Panc1 (cell line): Measurements from ENCODE around the gene POFUT1. TPM values are rescaled to one million over a fixed set of nuclear protein-coding genes. Genes with fewer than 3 reads are reported as not detected.
"Not testable (repeated sequence)": the region's sequence is repeated elsewhere in the genome, so short reads cannot be mapped to it uniquely, and the experiment has no call there.

Experiments used
- ATAC-seq: fragments of 200-7000 bp; cut with Tn5 transposase; 2 replicates; pipeline ENCODE4 v1.9.1; 2020; ENCODE audit warnings: mild to moderate bottlenecking, moderate library complexity
- BruUV-seq: library from RNA; stranded (reverse); fragments of 400-500 nt; replicated peaks from 2 replicates; lab custom pipeline; 2021; lab: Mats Ljungman, UMichigan
- CTCF ChIA-PET: fragments of 300-600 bp; sonication (Branson Sonifier 250); formaldehyde crosslinking; loops from one replicate; lab custom pipeline; 2022; ENCODE audit warnings: antibody characterized with exemption; lab: Charles Lee
- POLR2A ChIA-PET: fragments of 300-600 bp; sonication (Branson Sonifier 250); formaldehyde crosslinking; loops from one replicate; lab custom pipeline; 2022; ENCODE audit warnings: antibody characterized with exemption; lab: Charles Lee
- DNase-seq: peaks from one replicate; pipeline ENCODE4 v3.0.0-alpha.2; 2010; ENCODE audit warnings: low read depth, low spot score
- H3K27ac ChIP-seq: 2 replicates; pipeline ENCODE4 v1.5.1; 2011; ENCODE audit warnings: mild to moderate bottlenecking, low read length, inconsistent platforms
- H3K27me3 ChIP-seq: fragments of 200-500 bp; sonication (Bioruptor generic); 2 replicates; pipeline ENCODE4 v1.6.0; 2014; ENCODE audit warnings: low read length, inconsistent platforms; ENCODE audit not compliant: control insufficient read depth, insufficient read depth
- H3K36me3 ChIP-seq: fragments of 200-500 bp; sonication (Bioruptor generic); 2 replicates; pipeline ENCODE4 v1.5.1; 2014; ENCODE audit warnings: inconsistent platforms, mild to moderate bottlenecking, low read length, moderate library complexity; ENCODE audit not compliant: control insufficient read depth, insufficient read depth
- H3K4me1 ChIP-seq: 2 replicates; pipeline ENCODE4 v1.5.1; 2011; ENCODE audit warnings: inconsistent platforms, mild to moderate bottlenecking, low read length, moderate library complexity; ENCODE audit not compliant: control insufficient read depth, insufficient read depth
- H3K4me3 ChIP-seq, 2 experiments: 2 replicates each; pipeline ENCODE4 v1.5.1; 2011 to 2012; ENCODE audit warnings: low read depth in 2 of 2, low read length in 2 of 2, mild to moderate bottlenecking in 2 of 2, inconsistent platforms in 1 of 2, moderate library complexity in 1 of 2
- H3K9me3 ChIP-seq: fragments of 200-500 bp; sonication (Bioruptor generic); 2 replicates; pipeline ENCODE4 v1.5.1; 2014; ENCODE audit warnings: low read depth, mild to moderate bottlenecking, inconsistent platforms, low read length, moderate library complexity; ENCODE audit not compliant: control insufficient read depth, insufficient read depth
- POLR2AphosphoS5 ChIP-seq: IDR thresholded peaks from 2 replicates; pipeline ENCODE4 v1.6.1; 2012; ENCODE audit warnings: mild to moderate bottlenecking, low read depth, low read length, moderate library complexity
- SIN3A ChIP-seq: IDR thresholded peaks from 2 replicates; pipeline ENCODE4 v1.6.1; 2012; ENCODE audit warnings: low read depth, mild to moderate bottlenecking, low read length, moderate library complexity, borderline replicate concordance; ENCODE audit not compliant: insufficient read depth
- TCF7L2 ChIP-seq: IDR thresholded peaks from 2 replicates; pipeline ENCODE4 v1.6.1; 2011; ENCODE audit warnings: mild to moderate bottlenecking, low read depth, low read length, inconsistent platforms
- in situ Hi-C: cut with HindIII; loops from 2 replicates; pipeline ENCODE4 v1.10.0; 2016; ENCODE audit warnings: low sequenced_read_pairs, low pct_unique_long_range_greater_than_20kb
- intact Hi-C: fragments of 100-400 bp; cut with micrococcal nuclease; formaldehyde crosslinking; loops from one replicate; pipeline ENCODE4 v1.10.0; 2022; ENCODE audit not compliant: unreplicated experiment
- total RNA-seq: library from RNA; stranded (reverse); gene quantifications from one replicate; pipeline ENCODE4 v1.2.1, GENCODE V29; 2021; ENCODE audit not compliant: unreplicated experiment
- TF ChIP-seq, protein P1 (sequence below): fragments of 450-650 bp; IDR thresholded peaks from 2 replicates; pipeline ENCODE4 v1.5.1; 2017; ENCODE audit warnings: mild to moderate bottlenecking
- TF ChIP-seq, protein P2 (sequence below), 2 experiments: IDR thresholded peaks; 2 replicates each; pipeline ENCODE4 v1.6.1; 2011 to 2012; ENCODE audit warnings: low read depth in 2 of 2, control low read depth in 1 of 2, low read length in 1 of 2, mild to moderate bottlenecking in 1 of 2, moderate library complexity in 1 of 2; ENCODE audit not compliant: insufficient read depth in 1 of 2

POFUT1 gene
- total RNA-seq, 1 experiment from 2014 or later: 138 TPM

DNA sequence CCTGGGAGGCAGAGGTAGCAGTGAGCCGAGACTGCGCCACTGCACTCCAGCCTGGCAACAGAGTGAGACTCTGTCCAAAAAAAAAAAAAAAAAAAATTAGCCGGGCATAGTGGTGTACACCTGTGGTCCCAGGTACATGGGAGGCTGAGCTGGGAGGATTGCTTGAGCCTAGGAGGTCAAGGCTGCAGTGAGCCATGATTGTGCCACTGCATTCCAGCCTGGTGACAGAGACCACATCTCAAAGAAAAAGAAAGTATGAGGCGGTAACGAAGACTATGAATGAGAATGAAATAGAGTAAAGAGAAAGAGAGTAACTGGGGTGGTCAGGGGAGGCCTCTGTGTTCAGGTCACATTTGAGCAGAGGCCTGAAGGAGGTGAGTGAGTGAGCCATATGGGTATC lies 38.5 kb downstream of the POFUT1 start:
- H3K27me3 ChIP-seq, POLR2A ChIA-PET, intact Hi-C loops, H3K9me3 ChIP-seq, BruUV-seq, H3K36me3 ChIP-seq, ATAC-seq, in situ Hi-C loops, H3K27ac ChIP-seq, DNase-seq, H3K4me3 ChIP-seq: not testable (repeated sequence)
- CTCF ChIA-PET: interaction anchor here (0.6 to 0.7 kb wide), 2 partner anchors 10 to 402 kb away, joined by 4 to 10 read pairs; no protein-coding TSS in a partner anchor
- peaks cover 13% of the 10 kb centered on the region for H3K4me1 ChIP-seq

DNA sequence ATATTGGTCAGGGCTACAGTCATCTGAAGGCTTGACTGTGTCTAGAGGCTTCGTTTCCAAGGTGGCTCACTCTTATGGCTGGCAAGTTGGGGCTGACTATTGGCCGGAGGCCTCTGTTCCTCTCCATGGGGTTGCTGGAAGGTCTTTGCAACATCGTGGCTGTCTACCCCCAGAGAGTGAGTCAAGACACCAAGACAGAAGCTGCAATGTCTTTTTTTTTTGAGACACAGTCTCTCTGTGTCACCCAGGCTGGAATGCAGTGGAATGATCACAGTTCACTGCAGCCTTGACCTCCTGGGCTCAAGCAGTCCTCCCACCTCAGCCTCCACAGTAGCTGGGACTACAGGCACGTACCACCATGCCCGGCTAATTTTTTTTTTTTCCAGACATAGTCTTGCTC lies 40.4 kb downstream of the POFUT1 start:
- Histone ChIP-seq H3K4me3 (no peak overlapping the region), H3K27ac (no peak overlapping the region), H3K9me3 (no peaks in the 10 kb centered on the region), H3K4me1 (peaks cover 13% of the 10 kb centered on the region), H3K36me3 (no peaks in the 10 kb centered on the region), H3K27me3 (no peaks in the 10 kb centered on the region)
- CTCF ChIA-PET: no interaction called here
- no peak for ATAC-seq
- DNase-seq: no peak
- intact Hi-C loops: no loop called here
- POLR2A ChIA-PET: interaction anchor here (0.6 kb wide), 1 partner anchor 462 kb away, joined by 4 read pairs; no protein-coding TSS in a partner anchor
- BruUV-seq: no TSS peak
- TF ChIP-seq SIN3A: no peak
- TF ChIP-seq, protein P1, sequence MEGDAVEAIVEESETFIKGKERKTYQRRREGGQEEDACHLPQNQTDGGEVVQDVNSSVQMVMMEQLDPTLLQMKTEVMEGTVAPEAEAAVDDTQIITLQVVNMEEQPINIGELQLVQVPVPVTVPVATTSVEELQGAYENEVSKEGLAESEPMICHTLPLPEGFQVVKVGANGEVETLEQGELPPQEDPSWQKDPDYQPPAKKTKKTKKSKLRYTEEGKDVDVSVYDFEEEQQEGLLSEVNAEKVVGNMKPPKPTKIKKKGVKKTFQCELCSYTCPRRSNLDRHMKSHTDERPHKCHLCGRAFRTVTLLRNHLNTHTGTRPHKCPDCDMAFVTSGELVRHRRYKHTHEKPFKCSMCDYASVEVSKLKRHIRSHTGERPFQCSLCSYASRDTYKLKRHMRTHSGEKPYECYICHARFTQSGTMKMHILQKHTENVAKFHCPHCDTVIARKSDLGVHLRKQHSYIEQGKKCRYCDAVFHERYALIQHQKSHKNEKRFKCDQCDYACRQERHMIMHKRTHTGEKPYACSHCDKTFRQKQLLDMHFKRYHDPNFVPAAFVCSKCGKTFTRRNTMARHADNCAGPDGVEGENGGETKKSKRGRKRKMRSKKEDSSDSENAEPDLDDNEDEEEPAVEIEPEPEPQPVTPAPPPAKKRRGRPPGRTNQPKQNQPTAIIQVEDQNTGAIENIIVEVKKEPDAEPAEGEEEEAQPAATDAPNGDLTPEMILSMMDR: no peak
- no peak for TF ChIP-seq TCF7L2
- TF ChIP-seq, protein P2, sequence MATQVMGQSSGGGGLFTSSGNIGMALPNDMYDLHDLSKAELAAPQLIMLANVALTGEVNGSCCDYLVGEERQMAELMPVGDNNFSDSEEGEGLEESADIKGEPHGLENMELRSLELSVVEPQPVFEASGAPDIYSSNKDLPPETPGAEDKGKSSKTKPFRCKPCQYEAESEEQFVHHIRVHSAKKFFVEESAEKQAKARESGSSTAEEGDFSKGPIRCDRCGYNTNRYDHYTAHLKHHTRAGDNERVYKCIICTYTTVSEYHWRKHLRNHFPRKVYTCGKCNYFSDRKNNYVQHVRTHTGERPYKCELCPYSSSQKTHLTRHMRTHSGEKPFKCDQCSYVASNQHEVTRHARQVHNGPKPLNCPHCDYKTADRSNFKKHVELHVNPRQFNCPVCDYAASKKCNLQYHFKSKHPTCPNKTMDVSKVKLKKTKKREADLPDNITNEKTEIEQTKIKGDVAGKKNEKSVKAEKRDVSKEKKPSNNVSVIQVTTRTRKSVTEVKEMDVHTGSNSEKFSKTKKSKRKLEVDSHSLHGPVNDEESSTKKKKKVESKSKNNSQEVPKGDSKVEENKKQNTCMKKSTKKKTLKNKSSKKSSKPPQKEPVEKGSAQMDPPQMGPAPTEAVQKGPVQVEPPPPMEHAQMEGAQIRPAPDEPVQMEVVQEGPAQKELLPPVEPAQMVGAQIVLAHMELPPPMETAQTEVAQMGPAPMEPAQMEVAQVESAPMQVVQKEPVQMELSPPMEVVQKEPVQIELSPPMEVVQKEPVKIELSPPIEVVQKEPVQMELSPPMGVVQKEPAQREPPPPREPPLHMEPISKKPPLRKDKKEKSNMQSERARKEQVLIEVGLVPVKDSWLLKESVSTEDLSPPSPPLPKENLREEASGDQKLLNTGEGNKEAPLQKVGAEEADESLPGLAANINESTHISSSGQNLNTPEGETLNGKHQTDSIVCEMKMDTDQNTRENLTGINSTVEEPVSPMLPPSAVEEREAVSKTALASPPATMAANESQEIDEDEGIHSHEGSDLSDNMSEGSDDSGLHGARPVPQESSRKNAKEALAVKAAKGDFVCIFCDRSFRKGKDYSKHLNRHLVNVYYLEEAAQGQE (IDR thresholded peaks at IDR 0.05; ENCODE audit: insufficient read depth in 1 of 2, low read depth in 2 of 2, low read length in 1 of 2): no peak
- TF ChIP-seq POLR2AphosphoS5: no peak
- in situ Hi-C loops: no loop called here

DNA sequence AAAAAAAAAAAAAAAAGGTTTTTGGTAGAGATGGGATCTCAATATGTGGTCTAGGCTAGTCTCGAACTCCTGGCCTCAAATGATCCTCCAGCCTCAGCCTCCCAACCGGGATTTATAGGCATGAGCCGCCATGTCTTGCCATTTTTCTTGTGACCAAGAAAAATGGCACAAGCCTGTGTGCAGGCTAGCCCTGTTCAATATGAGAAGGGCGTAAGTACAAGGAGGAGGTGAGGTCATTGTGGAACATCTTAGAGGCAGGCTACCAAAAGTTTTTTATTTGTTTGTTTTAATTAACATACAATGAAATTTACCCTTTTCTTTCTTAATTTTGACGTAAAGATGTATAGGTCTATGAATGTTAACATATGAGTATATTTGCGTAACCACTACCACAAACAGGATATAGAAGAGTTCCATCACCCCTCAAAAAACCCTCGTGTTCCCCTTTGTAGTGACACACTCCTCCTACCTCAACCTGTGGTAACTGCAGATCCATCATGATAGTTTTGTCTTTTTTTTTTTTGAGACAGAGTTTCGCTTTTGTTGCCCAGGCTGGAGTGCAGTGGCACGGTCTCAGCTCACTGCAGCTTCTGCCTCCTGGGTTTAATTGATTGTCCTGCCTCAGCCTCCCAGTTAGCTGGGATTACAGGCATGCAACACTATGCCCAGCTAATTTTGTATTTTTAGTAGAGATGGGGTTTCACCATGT lies 41.5 kb downstream of the POFUT1 start:
- TF ChIP-seq, protein P2 (IDR thresholded peaks at IDR 0.05; ENCODE audit: insufficient read depth in 1 of 2, low read depth in 2 of 2, low read length in 1 of 2): no peak
- no peak for TF ChIP-seq SIN3A
- TF ChIP-seq TCF7L2: no peak
- TF ChIP-seq POLR2AphosphoS5: no peak
- TF ChIP-seq, protein P1: no peak
- POLR2A ChIA-PET: interaction anchor here (0.6 kb wide), 1 partner anchor 29 kb away, joined by 5 read pairs; no protein-coding TSS in a partner anchor
- no peaks in the 10 kb centered on the region for H3K36me3 ChIP-seq
- H3K27ac ChIP-seq: no peak overlapping the region
- no peak for DNase-seq
- no peaks in the 10 kb centered on the region for H3K9me3 ChIP-seq
- no TSS peak for BruUV-seq
- no peak overlapping the region for H3K4me3 ChIP-seq
- peaks cover 9% of the 10 kb centered on the region for H3K4me1 ChIP-seq
- in situ Hi-C loops: no loop called here
- H3K27me3 ChIP-seq: no peaks in the 10 kb centered on the region
- CTCF ChIA-PET: interaction anchor here (0.6 kb wide), 1 partner anchor 202 kb away, joined by 4 read pairs; no protein-coding TSS in a partner anchor
- intact Hi-C loops: no loop called here
- no peak for ATAC-seq
